Endothelial cell of umbilical vein (primary cell): ENCODE results near the gene CNTN5. TPM values are rescaled to one million over a fixed set of nuclear protein-coding genes. Genes with fewer than 3 reads are reported as not detected.

ENCODE experiments used
- BruUV-seq: library from RNA; stranded (reverse); fragments of 400-500 nt; replicated peaks from 2 replicates; lab custom pipeline; 2021; lab: Mats Ljungman, UMichigan
- CTCF ChIA-PET: fragments of 300-600, 350-600 bp; sonication (Branson Sonifier 250); formaldehyde crosslinking; loops from one replicate; lab custom pipeline; 2021; ENCODE audit warnings: antibody characterized with exemption, inconsistent platforms; lab: Charles Lee
- POLR2A ChIA-PET: fragments of 300-600, 350-600 bp; sonication (Branson Sonifier 250); formaldehyde crosslinking; loops from one replicate; lab custom pipeline; 2021; ENCODE audit warnings: antibody characterized with exemption, inconsistent platforms; lab: Charles Lee
- DNase-seq: peaks from one replicate; pipeline ENCODE4 v3.0.0-alpha.2; 2011; ENCODE audit warnings: low read depth, low spot score
- FAIRE-seq: peaks from 2 replicates; lab custom pipeline; 2011; peaks lifted over from hg19 to GRCh38; lab: Jason Lieb, UNC
- H2AFZ ChIP-seq: 2 replicates; pipeline ENCODE4 v1.6.0; 2012; ENCODE audit warnings: low read depth, low read length, control low read depth, inconsistent platforms
- H3K27ac ChIP-seq: 2 replicates; pipeline ENCODE4 v1.5.1; 2011; ENCODE audit warnings: low read depth, mild to moderate bottlenecking, control low read depth, low read length, moderate library complexity; ENCODE audit not compliant: insufficient read depth
- H3K27me3 ChIP-seq, 2 experiments: 2 replicates each; pipeline versions ENCODE4 v1.6.0 to v1.6.1; 2011; ENCODE audit warnings: low read length in 2 of 2, mixed read lengths in 1 of 2; ENCODE audit not compliant: control insufficient read depth in 2 of 2, insufficient read depth in 2 of 2
- H3K36me3 ChIP-seq, 2 experiments: 2 replicates in 1 of 2; 3 replicates in 1 of 2; pipeline ENCODE4 v1.5.1; 2011; ENCODE audit warnings: low read length in 2 of 2, mild to moderate bottlenecking in 1 of 2, moderate library complexity in 1 of 2; ENCODE audit not compliant: control insufficient read depth in 2 of 2, insufficient read depth in 2 of 2; ENCODE audit errors: extremely low read depth in 1 of 2
- H3K4me1 ChIP-seq: 3 replicates; pipeline ENCODE4 v1.5.1; 2011; ENCODE audit warnings: mild to moderate bottlenecking, low read length; ENCODE audit not compliant: control insufficient read depth, insufficient read depth; ENCODE audit errors: extremely low read depth
- H3K4me2 ChIP-seq: 2 replicates; pipeline ENCODE4 v1.6.1; 2011; ENCODE audit warnings: low read length, control low read depth, mixed read lengths; ENCODE audit not compliant: insufficient read depth
- H3K4me3 ChIP-seq, 3 experiments: fragments of 200-600 bp in 1 of 3; sonication (generic), shearing (Covaris generic) in 1 of 3; replicated peaks in 1 of 3; 2 replicates each; pipeline ENCODE4 v1.5.1; 2011 to 2016; ENCODE audit warnings: control low read depth in 3 of 3, low read length in 3 of 3, mild to moderate bottlenecking in 2 of 3, inconsistent platforms in 1 of 3, low read depth in 1 of 3, moderate library complexity in 1 of 3; ENCODE audit not compliant: insufficient read depth in 1 of 3
- H3K79me2 ChIP-seq: 2 replicates; pipeline ENCODE4 v1.6.0; 2012; ENCODE audit warnings: low read length, inconsistent platforms; ENCODE audit not compliant: control insufficient read depth, insufficient read depth
- H3K9ac ChIP-seq: replicated peaks from 2 replicates; pipeline ENCODE3; 2011; ENCODE audit warnings: low read length, control low read depth; ENCODE audit not compliant: insufficient read depth; ENCODE audit errors: extremely low read depth
- H3K9me1 ChIP-seq: replicated peaks from 3 replicates; pipeline ENCODE4 v1.6.0; 2011; ENCODE audit warnings: mild to moderate bottlenecking, low read length; ENCODE audit not compliant: control insufficient read depth, insufficient read depth; ENCODE audit errors: extremely low read depth
- H3K9me3 ChIP-seq: replicated peaks from 2 replicates; pipeline ENCODE4 v1.5.1; 2012; ENCODE audit warnings: low read length, inconsistent platforms; ENCODE audit not compliant: control insufficient read depth, insufficient read depth
- H4K20me1 ChIP-seq: replicated peaks from 2 replicates; pipeline ENCODE3; 2011; ENCODE audit warnings: mild to moderate bottlenecking, low read length; ENCODE audit not compliant: control insufficient read depth, insufficient read depth; ENCODE audit errors: extremely low read depth
- CTCF ChIP-seq, 2 donors: IDR thresholded peaks; 1 replicate in 1 of 2; 2 replicates in 1 of 2; pipeline ENCODE4 v1.5.1; 2011; ENCODE audit warnings: low read length in 2 of 2, mild to moderate bottlenecking in 2 of 2, moderate library complexity in 2 of 2, control low read depth in 1 of 2, inconsistent platforms in 1 of 2, low read depth in 1 of 2; ENCODE audit not compliant: insufficient read depth in 1 of 2; ENCODE audit errors: extremely low read depth in 1 of 2
- EZH2 ChIP-seq: IDR thresholded peaks from 2 replicates; pipeline ENCODE4 v1.6.1; 2012; ENCODE audit warnings: borderline replicate concordance, low read depth, mild to moderate bottlenecking, moderate library complexity, low read length, inconsistent platforms; ENCODE audit not compliant: severe bottlenecking
- FOS ChIP-seq: IDR thresholded peaks from 2 replicates; pipeline ENCODE4 v1.6.1; 2011; ENCODE audit warnings: mild to moderate bottlenecking, low read length, moderate library complexity, borderline replicate concordance; ENCODE audit not compliant: insufficient read depth
- GATA2 ChIP-seq: IDR thresholded peaks from 2 replicates; pipeline ENCODE4 v1.7.0; 2011; ENCODE audit warnings: low read depth, mild to moderate bottlenecking, moderate library complexity, mixed read lengths, low read length; ENCODE audit not compliant: insufficient read length, insufficient read depth
- JUN ChIP-seq: IDR thresholded peaks from 2 replicates; pipeline ENCODE4 v1.6.1; 2011; ENCODE audit warnings: borderline replicate concordance, low read depth; ENCODE audit not compliant: insufficient read length, insufficient read depth
- MYC ChIP-seq: IDR thresholded peaks from one replicate; pipeline ENCODE4 v1.6.1; 2011; ENCODE audit warnings: mild to moderate bottlenecking, low read depth, low read length
- POLR2A ChIP-seq: IDR thresholded peaks from 2 replicates; pipeline ENCODE4 v1.6.1; 2012; ENCODE audit warnings: low read depth, mild to moderate bottlenecking, control low read depth, low read length
- POLR2AphosphoS5 ChIP-seq: IDR thresholded peaks from 2 replicates; pipeline ENCODE4 v1.6.1; 2012; ENCODE audit warnings: low read depth, mild to moderate bottlenecking, control low read depth, low read length, moderate library complexity; ENCODE audit not compliant: insufficient read depth
- dilution Hi-C: fragments of 300-500 bp; cut with MboI; formaldehyde crosslinking; loops from one replicate; pipeline ENCODE4 v1.15.0; 2019; ENCODE audit warnings: low sequenced_read_pairs; ENCODE audit not compliant: extremely low pct_ligation_motif_present
- intact Hi-C: fragments of 100-400 bp; cut with micrococcal nuclease; formaldehyde crosslinking; loops from one replicate; pipeline ENCODE4 v1.10.0; 2022
- polyA plus RNA-seq, 4 experiments: library from polyadenylated mRNA; depleted of rRNA in 3 of 4; stranded (reverse) in 3 of 4; unstranded in 1 of 4; fragments of >200 nt; gene quantifications; 2 replicates each; pipeline versions ENCODE4 v1.2.1 to v1.2.3, GENCODE V29; 2011 to 2012; ENCODE audit warnings: missing spikeins in 1 of 4
- total RNA-seq: library from RNA; stranded (reverse); gene quantifications from 2 replicates; pipeline ENCODE4 v1.2.3, GENCODE V29; 2021
- TF ChIP-seq, protein P1 (sequence below): IDR thresholded peaks from 2 replicates; pipeline ENCODE4 v1.6.1; 2011; ENCODE audit not compliant: insufficient read depth, insufficient read length

CNTN5 gene
- total and polyA plus RNA-seq, 2 donors (not counting 3 experiments of a cell fraction or from before 2014, with no cell fraction given) = not detected

DNA sequence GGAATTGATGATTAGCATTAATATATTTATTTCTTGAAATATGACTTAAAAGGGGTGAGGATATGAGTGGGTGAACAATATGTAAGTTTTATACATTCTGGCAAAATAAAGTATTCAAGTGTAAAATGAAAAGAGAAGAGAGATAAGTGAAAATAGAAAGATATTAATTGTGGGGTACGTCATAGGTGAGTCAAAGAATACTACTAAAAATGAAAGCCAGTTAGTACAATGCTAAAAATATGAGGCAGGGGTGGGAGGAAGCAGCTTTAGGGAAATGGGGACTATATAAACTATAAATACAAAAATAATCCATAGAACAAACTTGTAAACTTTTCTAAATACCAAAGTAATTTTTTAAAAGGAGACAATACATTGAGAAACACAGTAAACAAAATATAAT is 661.4 kb downstream of the CNTN5 start:
- Histone ChIP-seq H4K20me1 (no peaks in the 10 kb centered on the region), H3K79me2 (no peaks in the 10 kb centered on the region), H3K4me2 (no peak overlapping the region), H3K27me3 (no peaks in the 10 kb centered on the region), H3K9me1 (no peaks in the 10 kb centered on the region), H3K9me3 (no peaks in the 10 kb centered on the region), H3K36me3 (no peaks in the 10 kb centered on the region), H3K4me3 (no peak overlapping the region), H3K27ac (no peak overlapping the region), H3K9ac (no peak overlapping the region), H2AFZ (no peak overlapping the region), H3K4me1 (no peaks in the 10 kb centered on the region)
- intact Hi-C loops = no loop called here
- TF ChIP-seq EZH2 = no peak
- TF ChIP-seq, protein P1, sequence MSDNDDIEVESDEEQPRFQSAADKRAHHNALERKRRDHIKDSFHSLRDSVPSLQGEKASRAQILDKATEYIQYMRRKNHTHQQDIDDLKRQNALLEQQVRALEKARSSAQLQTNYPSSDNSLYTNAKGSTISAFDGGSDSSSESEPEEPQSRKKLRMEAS = no peak
- no peak for TF ChIP-seq JUN
- no peak for TF ChIP-seq POLR2A
- TF ChIP-seq FOS = no peak
- TF ChIP-seq POLR2AphosphoS5 = no peak
- TF ChIP-seq CTCF (IDR thresholded peaks at IDR 0.05; ENCODE audit: extremely low read depth in 1 of 2, insufficient read depth in 1 of 2, low read depth in 1 of 2, low read length in 2 of 2) = no peak
- TF ChIP-seq GATA2 = no peak
- no peak for TF ChIP-seq MYC
- no TSS peak for BruUV-seq
- ChIA-PET CTCF (no interaction called here), POLR2A (no interaction called here)
- no peak for FAIRE-seq
- dilution Hi-C loops = no loop called here
- no peak for DNase-seq
